KOPT-K1 (cell line): ENCODE data around the gene CBFA2T2.
"Not testable (repeated sequence)": the region's sequence is repeated elsewhere in the genome, so short reads cannot be mapped to it uniquely, and the experiment has no call there.

Experiments
- H3K27ac ChIP-seq: fragments of 200-600 bp; sonication (generic); 2 replicates; pipeline ENCODE4 v1.5.1; 2016; ENCODE audit warnings: antibody characterized with exemption, mild to moderate bottlenecking, low read depth, low read length; ENCODE audit not compliant: poor library complexity, severe bottlenecking
- H3K36me3 ChIP-seq: fragments of 200-600 bp; sonication (generic); 2 replicates; pipeline ENCODE4 v1.5.1; 2017; ENCODE audit warnings: antibody characterized with exemption, mild to moderate bottlenecking, low read length, moderate library complexity; ENCODE audit not compliant: insufficient read depth
- H3K9me3 ChIP-seq: fragments of 200-600 bp; sonication (generic); 2 replicates; pipeline ENCODE4 v1.5.1; 2017; ENCODE audit warnings: antibody characterized with exemption, low read length, mild to moderate bottlenecking; ENCODE audit not compliant: insufficient read depth, poor library complexity, severe bottlenecking

The CBFA2T2 gene

DNA sequence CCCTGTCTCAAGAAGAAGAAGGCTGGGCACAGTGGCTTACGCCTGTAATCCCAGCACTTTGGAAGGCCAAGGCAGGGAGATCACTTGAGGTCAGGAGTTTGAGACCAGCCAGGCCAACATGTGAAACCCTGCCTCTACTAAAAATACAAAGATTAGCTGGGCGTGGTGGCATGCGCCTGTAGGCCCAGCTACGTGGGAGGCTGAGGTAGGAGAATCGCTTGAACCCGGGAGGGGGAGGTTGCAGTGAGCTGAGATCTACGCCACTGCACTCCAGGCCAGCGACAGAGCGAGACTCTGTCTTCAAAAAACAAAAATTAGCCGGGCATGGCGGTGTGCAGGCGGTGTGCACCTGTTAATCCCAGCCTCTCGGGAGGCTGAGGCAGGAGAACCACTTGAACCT, 22.0 kb downstream of the CBFA2T2 start:
- H3K9me3 ChIP-seq, H3K27ac ChIP-seq, H3K36me3 ChIP-seq: not testable (repeated sequence)

DNA sequence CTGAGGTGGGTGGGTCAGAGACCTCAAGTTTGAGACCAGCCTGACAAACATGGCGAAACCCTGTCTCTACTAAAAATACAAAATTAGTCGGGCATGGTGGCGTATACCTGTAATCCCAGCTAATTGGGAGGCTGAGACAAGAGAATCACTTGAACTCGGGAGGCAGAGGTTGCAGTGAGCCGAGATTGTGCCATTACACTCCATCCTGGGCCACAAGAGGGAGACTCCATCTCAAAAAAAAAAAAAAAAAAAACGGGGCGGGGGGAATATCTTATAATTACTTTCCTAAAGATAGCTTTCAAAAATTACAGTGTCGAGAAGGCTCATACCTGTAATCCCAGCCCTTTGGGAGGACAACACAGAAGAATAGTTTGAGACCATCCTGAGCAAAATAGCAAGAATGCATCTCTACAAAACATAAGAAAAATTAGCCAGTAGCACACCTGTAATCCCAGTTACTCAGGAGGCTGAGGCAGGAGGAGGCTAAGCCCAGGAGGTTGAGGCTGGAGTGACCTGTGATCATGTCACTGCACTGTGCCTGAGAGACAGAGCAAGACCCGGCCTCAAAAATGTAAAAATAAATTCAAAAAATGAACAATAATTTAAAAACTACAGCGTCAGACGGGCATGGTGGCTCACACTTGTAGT, 25.8 kb downstream of the CBFA2T2 start:
- H3K27ac ChIP-seq = no peak overlapping the region
- H3K9me3 ChIP-seq = no peaks in the 10 kb centered on the region
- no peaks in the 10 kb centered on the region for H3K36me3 ChIP-seq

DNA sequence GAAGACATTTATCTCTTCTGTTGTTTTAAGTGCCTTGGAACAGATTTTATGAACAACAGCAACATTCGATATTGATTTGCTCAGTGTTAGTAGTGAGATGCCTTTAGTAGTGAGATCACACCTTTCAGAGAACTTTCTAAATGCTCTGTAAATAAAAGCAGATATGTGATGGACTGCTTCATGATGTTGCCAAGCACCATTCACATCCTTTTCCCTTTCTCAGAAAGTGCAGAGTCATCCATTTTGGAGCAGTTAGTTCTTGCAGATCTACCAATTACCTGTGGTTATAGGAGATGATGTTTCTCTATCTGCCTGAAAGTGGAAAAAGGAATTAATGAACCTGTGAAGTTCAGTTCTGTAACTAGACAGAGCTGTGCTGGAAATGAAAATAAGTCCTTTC, 27.0 kb downstream of the CBFA2T2 start:
- H3K27ac ChIP-seq = no peak overlapping the region
- H3K36me3 ChIP-seq = no peaks in the 10 kb centered on the region
- H3K9me3 ChIP-seq = no peaks in the 10 kb centered on the region

DNA sequence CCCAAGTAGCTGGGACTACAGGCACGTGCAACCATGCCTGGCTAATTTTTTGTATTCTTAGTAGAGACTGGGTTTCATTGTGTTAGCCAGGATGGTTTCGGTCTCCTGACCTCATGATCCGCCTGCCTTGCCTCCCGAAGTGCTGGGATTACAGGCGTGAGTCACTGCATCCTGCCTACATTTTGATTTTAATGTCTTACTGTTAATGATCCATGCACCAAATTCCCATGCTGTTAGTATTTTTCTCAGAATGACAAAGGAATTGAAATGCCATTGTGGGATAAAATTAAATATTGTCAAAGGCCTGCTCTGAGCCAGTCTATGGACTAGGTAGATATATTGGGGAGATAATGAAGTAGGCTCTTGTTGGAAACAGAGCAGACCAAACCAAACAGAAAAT, 28.2 kb downstream of the CBFA2T2 start:
- Histone ChIP-seq H3K9me3 (no peaks in the 10 kb centered on the region), H3K27ac (no peak overlapping the region), H3K36me3 (no peaks in the 10 kb centered on the region)

DNA sequence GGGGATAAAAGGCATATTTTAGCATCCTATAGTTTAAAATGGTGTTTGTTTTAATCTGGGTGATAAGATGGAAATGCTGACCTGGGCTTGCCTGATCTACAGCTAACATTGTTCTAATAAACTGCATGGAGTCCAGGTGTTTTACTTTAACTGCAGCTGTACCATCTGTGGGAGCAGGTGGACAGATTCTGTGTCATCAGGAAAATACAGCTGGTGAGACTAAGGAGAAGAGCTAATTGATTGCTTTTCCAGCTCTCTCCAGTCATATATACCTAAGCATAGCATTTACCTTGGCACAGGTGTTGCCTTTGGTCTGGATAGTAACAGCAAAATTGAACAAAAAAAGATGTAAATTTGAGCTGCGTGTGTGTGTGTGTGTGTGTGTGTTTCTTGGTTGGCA, 31.6 kb downstream of the CBFA2T2 start:
- Histone ChIP-seq H3K36me3 (0 out of 2 replicates have a peak, but pooled peaks cover 4% of the 10 kb centered on the region), H3K9me3 (no peaks in the 10 kb centered on the region), H3K27ac (no peak overlapping the region)

DNA sequence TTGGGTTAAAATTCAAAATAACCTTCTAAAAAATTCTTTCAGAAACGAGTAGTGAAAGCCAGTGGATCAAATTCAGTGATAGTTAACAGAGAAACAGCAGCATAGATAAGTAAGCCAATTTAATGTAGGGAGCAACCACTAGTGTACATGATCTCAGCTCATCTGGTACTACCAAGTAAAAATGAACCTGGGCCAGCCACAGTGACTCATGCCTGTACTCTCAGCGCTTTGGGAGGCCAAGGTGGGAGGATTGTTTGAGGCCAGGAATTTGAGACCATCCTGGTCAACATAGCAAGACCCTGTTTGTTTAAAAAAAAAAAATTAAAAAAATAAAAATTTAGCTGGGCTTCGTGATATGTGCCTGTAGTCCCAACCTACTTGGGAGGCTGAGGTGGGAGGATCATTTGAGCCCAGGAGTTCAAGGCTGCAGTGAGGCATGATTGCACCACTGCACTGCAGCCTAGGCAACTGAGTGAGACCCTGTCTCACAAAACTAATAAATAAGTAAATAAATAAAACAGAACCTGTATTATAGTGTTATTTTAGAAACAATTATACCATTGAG, 32.4 kb downstream of the CBFA2T2 start:
- no peak overlapping the region for H3K27ac ChIP-seq
- H3K9me3 ChIP-seq = no peaks in the 10 kb centered on the region
- H3K36me3 ChIP-seq = 0 out of 2 replicates have a peak, but pooled peaks cover 4% of the 10 kb centered on the region

DNA sequence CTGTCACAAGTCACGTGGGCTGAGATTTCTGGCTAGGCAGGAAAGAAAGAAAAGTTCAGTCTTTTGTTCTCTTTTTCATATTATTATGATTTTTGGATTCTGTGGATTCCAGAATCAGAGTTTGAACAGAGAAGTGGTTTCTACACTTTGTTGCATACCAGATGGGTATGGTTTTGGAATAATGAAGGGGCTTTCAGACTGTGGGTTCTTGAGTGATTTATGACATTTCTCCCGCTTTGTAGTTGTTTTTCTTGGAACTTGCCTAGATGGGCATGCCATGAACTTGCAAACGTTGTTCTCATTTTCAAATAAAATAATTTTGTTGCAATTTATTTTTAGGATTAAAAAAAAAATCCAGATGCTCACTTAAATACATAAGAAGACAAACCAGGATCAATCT, 34.4 kb downstream of the CBFA2T2 start:
- H3K9me3 ChIP-seq = no peaks in the 10 kb centered on the region
- 0 out of 2 replicates have a peak, but pooled peaks cover 4% of the 10 kb centered on the region for H3K36me3 ChIP-seq
- no peak overlapping the region for H3K27ac ChIP-seq

DNA sequence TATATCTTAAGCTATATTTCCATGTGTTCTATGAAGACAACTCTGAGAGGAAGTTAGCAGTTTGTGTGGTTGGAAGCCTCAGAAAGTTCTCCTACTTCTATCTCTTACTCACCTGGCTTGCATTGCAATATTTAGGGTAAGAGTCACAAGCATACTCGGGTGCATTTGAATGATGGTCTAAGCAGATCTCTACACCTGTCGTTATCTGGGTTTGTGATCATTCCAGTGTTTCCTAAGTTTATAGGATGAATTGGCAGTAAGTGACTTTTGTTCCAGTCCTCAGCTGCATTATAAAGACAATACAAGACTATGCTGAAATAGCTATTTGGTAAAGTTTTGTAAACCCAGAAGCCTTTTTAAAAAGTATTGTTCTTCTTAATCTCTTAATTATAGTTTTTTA, 36.9 kb downstream of the CBFA2T2 start:
- Histone ChIP-seq H3K27ac (no peak overlapping the region), H3K9me3 (no peaks in the 10 kb centered on the region)

DNA sequence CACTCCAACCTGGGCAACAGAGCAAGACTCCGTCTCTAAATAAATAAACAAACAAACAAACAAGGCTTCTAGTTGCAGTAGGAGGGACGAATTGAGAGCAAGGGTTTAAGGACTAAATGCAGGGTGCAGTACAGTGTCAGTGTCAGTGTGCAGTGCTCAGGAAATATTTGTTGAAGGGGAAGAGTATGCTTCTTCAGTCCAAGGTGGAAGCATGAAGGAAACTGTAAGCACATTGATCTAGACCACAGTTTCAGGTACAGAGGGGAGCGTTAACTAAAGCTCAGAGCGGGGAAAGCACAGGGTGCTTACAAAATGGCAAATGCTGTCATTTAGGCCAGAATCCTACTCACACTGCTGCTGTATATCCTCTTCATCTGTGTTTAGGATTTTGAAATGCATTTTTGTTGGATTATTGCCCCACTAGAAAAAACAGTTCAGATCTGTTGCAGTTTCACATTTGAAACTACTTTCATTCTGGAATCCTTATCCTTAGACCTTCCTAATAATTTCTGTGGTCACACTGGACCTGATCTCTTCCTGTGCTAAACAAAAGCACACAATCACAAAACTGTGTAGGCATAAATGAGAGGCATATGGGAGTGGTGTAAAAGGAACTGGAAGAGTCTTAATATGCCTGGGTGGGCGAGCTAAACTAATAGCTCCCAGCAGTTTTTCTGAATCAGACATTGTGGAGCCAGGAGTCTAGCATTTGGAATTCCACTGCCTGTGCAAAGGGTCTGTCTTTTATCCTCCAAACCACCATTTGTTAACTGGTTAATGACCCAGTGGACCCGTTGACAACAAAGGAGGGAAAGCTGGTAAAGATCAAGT, 41.4 kb downstream of the CBFA2T2 start:
- H3K36me3 ChIP-seq = 0 out of 2 replicates have a peak, but pooled peaks cover 6% of the 10 kb centered on the region
- H3K9me3 ChIP-seq = no peaks in the 10 kb centered on the region
- H3K27ac ChIP-seq = no peak overlapping the region

More for the DNA sequence above, 36.9 kb downstream of the CBFA2T2 start:
- 0 out of 2 replicates have a peak, but pooled peaks cover 4% of the 10 kb centered on the region for H3K36me3 ChIP-seq

DNA sequence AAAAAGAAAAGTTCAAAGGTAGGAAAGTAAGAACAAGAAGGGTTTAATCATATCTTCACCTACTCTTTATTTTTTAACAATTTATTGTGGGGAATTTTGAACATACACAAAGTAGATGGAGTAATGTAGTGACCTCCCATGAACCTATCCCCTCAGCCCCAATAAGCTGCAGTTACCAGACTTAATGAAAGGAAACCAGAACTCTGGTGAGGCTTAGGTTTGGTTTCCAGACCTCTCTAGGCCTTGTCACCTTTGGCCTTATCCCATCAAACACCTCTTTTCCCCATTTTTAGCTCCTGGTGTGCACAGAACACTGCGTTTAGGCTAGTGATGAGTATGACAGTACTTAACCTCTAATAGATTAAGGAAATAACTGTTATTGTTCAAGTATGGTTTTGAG, 42.0 kb downstream of the CBFA2T2 start:
- H3K27ac ChIP-seq = no peak overlapping the region
- 0 out of 2 replicates have a peak, but pooled peaks cover 6% of the 10 kb centered on the region for H3K36me3 ChIP-seq
- no peaks in the 10 kb centered on the region for H3K9me3 ChIP-seq

DNA sequence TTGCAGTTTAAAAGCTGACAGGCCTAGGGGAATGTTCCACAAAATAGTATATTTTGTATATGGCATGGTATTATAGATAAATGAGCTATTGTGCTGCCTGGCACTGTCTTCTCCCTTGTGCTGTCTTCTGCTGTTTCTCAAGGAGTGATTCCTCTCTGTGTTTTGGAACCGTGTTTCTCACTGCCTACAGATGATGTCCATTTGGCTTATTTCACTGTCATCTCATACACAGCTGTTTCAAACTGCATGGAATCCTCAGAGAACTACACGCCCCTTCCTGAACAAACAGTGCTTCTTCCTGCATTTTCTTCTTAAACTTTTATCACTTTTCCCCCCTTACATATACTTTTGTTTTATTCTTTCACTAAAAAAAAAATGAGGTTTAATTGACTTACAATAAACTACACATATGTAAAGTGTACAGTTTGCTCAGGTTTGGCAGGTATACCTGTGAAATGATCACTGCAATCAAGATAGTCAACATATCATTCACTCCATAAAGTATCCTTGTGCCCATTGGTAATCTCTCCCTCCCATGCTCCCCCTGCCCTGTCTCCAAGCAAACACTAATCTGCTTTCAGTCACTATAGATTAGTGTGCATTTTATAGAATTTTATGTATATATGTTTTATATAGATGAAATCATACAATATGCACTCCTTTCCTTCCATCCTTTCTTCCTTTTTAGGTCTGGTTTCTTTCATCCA, 43.0 kb downstream of the CBFA2T2 start:
- H3K36me3 ChIP-seq = 0 out of 2 replicates have a peak, but pooled peaks cover 6% of the 10 kb centered on the region
- no peaks in the 10 kb centered on the region for H3K9me3 ChIP-seq
- H3K27ac ChIP-seq = no peak overlapping the region

DNA sequence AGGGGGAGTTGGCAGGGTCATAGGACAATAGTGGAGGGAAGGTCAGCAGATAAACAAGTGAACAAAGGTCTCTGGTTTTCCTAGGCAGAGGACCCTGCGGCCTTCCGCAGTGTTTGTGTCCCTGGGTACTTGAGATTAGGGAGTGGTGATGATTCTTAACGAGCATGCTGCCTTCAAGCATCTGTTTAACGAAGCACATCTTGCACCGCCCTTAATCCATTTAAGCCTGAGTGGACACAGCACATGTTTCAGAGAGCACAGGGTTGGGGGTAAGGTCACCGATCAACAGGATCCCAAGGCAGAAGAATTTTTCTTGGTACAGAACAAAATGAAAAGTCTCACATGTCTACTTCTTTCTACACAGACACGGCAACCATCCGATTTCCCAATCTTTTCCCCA, 45.8 kb downstream of the CBFA2T2 start:
- not testable (repeated sequence) for H3K27ac ChIP-seq, H3K9me3 ChIP-seq, H3K36me3 ChIP-seq

DNA sequence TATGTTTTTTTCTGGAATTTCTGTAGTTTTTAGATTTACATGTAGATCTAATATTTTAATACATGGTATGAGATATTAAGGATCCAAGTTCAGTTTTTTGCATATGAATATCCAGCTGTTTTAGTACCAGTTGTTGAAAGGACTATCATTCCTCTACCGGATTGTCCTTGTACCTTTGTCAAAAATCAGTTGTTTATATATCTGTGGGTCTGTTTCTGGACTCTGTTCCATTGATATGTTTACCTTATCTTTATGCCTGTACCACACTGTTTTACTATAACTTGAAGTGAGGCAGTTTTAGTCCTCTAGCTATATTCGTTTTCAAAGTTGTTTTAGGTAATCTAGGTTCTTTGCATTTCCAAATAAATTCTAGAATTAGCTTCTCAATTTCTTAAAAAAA, 47.7 kb downstream of the CBFA2T2 start:
- Histone ChIP-seq H3K27ac (no peak overlapping the region), H3K9me3 (no peaks in the 10 kb centered on the region), H3K36me3 (0 out of 2 replicates have a peak, but pooled peaks cover 6% of the 10 kb centered on the region)

DNA sequence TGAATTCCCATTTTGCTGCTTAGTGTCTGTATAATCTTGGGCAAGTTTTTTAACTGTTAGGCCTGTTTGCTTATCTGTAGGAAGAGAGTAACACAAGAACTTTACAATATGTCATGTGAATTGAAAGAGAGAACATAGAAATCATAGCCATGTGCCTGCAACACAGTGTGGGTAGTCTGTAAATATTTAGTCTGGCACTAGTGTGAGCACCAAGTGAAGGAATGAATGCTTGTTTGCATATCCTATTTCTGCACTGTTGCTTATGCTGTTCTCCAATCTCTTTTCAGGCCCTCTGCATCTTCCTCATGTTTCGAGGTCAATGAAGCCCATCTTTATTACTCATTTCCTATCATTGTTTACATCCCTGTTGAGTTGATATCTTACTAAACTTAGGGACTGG, 49.2 kb downstream of the CBFA2T2 start:
- Histone ChIP-seq H3K27ac (no peak overlapping the region), H3K9me3 (no peaks in the 10 kb centered on the region)

DNA sequence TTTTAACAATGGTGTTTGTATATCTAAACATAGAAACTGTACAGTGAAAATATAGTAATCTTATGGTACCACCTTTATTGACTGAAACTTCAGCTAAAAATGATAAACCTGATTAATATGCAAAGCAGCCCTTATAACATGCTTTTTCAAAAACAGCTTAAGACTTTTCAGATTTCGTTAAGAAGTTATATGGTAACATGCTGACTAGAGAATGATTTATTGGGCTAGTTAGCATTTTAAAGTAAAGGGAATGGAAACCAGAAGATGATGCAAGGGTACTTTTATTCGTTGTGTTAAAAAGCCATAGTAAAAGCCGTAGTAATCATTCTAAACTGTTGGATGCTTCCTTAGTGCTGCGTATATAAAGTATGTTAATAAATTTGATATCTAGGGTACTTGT, 50.5 kb downstream of the CBFA2T2 start:
- Histone ChIP-seq H3K9me3 (no peaks in the 10 kb centered on the region), H3K27ac (no peak overlapping the region), H3K36me3 (no peaks in the 10 kb centered on the region)

More for the DNA sequence above, 49.2 kb downstream of the CBFA2T2 start:
- H3K36me3 ChIP-seq = no peaks in the 10 kb centered on the region
